ENCODE results near the gene ELMOD1.
"Not testable (repeated sequence)": the region's sequence is repeated elsewhere in the genome, so short reads cannot be mapped to it uniquely, and the experiment has no call there.

ELMOD1 gene

DNA sequence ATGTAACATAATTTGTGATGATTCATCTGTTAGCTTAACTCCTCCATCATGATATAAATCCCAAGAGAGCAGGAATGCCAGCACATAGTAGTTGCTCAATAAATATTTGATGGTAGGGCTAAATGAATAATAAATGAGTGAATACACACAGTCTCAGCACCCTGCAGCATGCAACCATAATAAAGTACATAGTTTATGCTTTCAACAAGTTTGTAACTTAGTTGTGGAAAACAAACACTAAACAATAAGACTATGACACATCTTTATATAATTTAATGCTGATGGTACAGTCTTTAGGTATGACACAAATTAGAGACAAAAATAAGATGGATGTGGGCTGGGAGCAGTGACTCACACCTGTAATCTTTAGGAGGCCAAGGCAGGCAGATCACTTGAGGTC is 29.3 kb upstream of the ELMOD1 start:
- TF ChIP-seq, protein P1, sequence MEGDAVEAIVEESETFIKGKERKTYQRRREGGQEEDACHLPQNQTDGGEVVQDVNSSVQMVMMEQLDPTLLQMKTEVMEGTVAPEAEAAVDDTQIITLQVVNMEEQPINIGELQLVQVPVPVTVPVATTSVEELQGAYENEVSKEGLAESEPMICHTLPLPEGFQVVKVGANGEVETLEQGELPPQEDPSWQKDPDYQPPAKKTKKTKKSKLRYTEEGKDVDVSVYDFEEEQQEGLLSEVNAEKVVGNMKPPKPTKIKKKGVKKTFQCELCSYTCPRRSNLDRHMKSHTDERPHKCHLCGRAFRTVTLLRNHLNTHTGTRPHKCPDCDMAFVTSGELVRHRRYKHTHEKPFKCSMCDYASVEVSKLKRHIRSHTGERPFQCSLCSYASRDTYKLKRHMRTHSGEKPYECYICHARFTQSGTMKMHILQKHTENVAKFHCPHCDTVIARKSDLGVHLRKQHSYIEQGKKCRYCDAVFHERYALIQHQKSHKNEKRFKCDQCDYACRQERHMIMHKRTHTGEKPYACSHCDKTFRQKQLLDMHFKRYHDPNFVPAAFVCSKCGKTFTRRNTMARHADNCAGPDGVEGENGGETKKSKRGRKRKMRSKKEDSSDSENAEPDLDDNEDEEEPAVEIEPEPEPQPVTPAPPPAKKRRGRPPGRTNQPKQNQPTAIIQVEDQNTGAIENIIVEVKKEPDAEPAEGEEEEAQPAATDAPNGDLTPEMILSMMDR (conservative IDR thresholded peaks at IDR 0.05; ENCODE audit: low read depth, low read length) = no peak
- no peak overlapping the region for H3K4me3 ChIP-seq (ENCODE audit: low read depth, low read length)
- DNase-seq (ENCODE audit: low read depth) = peak; percentile 61

DNA sequence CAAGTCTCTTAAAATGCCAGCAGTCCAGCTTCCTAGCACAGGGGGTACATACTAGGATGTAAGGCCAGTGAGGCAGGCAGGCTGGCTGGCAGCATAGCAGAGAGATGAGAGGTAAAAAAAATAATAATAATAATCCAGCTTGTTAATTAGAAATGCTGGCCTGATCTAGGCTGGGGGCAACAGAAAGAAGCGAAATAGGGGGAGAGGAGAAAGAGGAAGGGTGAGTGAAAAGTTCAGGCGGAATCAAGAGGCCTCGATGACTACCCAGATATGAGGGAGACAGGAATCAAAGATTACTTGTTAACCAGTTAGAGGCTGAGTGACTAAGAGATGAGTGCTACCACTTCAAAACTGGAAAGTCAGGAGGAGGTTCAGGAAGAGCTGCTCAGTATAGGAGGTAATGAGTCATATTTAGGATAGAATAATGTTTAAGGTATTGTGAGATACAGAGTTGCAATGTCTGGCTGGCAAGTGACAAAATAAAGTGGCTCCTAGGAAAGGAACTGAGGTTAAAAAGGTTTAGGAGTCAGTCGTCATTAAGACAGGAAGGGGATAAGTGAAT is 28.2 kb upstream of the ELMOD1 start:
- no peak overlapping the region for H3K4me3 ChIP-seq (ENCODE audit: low read depth, low read length)
- DNase-seq (ENCODE audit: low read depth) = peak; percentile 62

DNA sequence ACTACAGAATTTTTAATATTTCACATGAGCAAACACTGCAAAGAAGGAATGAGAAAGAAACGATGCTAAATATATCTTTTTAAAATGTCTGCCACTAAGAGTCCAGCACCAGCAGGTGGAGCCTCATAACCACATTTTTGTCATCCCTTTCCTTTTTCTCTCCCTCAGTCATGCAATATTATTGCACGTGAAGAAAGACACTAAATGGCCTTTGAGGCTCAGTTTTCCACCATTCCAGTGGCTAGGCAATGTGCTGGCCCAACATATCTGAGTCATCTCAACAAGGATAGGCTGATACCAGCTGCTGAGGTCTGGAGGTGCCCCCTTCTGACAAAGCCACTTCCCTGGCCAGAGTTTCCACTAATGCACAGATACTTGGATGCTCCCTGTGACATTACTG is 27.2 kb upstream of the ELMOD1 start:
- no peak overlapping the region for H3K4me3 ChIP-seq (ENCODE audit: low read depth, low read length)
- DNase-seq (ENCODE audit: low read depth) = peak; percentile 75
- TF ChIP-seq, protein P1 (conservative IDR thresholded peaks at IDR 0.05; ENCODE audit: low read depth, low read length) = peak; percentile 76

More for the DNA sequence above, 28.2 kb upstream of the ELMOD1 start:
- TF ChIP-seq, protein P1 (conservative IDR thresholded peaks at IDR 0.05; ENCODE audit: low read depth, low read length) = no peak

DNA sequence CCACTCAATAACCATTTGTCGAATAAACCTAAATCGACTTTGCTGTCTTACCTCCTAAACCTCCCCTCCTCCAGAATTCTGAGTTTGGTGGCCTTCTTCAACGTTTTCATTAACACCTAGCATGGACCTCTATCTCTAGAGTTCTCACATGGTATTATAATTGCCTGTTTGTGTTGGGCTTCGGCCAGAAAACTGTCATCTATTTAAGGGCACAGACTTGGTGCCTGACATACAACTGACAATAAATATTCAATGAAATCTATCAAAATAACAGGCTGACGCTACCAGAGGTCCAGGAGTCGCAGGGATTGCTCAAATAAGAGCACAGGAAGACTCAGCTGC is 26.1 kb upstream of the ELMOD1 start:
- H3K4me3 ChIP-seq (ENCODE audit: low read depth, low read length) = peak overlapping the region; percentile 96
- DNase-seq (ENCODE audit: low read depth) = no peak
- TF ChIP-seq, protein P1 (conservative IDR thresholded peaks at IDR 0.05; ENCODE audit: low read depth, low read length) = no peak

DNA sequence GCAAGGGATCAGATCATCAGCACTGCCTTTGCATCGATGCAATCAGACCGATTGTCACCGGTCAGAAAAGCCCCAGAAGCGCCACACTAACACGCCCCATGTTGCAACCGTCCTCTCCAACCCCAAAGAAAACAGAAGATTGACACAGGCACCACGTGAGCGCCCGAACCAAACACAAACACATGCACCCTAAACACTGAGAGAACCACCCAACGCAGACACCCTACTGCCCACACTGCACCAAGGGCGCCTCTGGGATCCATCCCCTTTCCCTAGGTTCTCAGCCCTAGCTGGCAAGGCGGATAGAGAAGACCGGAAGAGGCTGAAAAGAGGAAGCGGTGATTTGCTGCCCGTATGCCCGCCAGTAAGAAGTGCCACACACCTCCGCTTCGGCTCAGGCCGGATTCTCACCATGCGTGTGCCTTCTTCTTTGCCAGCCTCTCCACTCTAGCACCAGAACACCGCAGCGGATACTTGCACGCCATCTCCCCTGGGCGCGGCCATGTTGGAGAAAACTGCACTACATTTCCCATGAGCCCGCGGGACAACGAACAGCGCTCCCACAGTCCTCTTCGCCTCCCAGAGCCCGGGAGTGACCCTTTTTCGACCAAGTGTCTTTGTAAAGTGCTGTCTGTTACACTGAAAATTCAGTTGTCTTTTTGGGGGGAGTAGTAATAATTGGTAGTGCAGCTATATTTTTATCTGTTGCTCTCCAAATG is 25.6 kb upstream of the ELMOD1 start, which contains the start of gene ALKBH8:
ALKBH8 (minus strand) TSS at position 517 of the 719 bp plus-strand sequence. CDS start 4,842 bp downstream, outside the sequence.
- TF ChIP-seq, protein P1 (conservative IDR thresholded peaks at IDR 0.05; ENCODE audit: low read depth, low read length) = no peak
- DNase-seq (ENCODE audit: low read depth) = peak; percentile 71

DNA sequence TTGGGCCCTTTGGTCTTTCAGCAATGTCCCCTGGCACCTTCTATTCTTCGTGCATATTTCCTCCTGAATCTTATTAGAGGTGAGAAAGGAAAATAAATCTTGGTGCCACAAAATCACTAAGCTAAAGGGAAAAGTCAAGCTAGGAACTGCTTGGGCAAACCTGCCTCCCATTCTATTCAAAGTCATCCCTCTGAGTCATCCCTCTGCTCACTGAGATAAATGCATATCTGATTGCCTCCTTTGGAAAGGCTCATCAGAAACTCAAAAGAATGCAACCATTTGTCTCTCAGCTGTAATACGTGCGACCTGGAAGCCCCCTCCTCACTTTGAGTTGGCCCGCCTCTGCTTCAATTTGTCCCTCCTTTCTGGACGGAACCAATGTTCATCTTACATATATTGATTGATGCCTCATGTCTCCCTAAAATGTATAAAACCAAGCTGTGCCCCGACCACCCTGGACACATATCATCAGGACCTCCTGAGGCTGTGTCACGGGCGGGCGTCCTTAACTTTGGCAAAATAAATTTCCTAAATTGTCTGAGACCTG is 24.9 kb upstream of the ELMOD1 start:
- H3K4me3 ChIP-seq (ENCODE audit: low read depth, low read length) = peak overlapping the region; percentile 96
- DNase-seq (ENCODE audit: low read depth) = not testable (repeated sequence)

More for the DNA sequence above, 25.6 kb upstream of the ELMOD1 start, which contains the start of gene ALKBH8:
- peak within 1 kb of the TSS; percentile 96 for H3K4me3 ChIP-seq (ENCODE audit: low read depth, low read length)

DNA sequence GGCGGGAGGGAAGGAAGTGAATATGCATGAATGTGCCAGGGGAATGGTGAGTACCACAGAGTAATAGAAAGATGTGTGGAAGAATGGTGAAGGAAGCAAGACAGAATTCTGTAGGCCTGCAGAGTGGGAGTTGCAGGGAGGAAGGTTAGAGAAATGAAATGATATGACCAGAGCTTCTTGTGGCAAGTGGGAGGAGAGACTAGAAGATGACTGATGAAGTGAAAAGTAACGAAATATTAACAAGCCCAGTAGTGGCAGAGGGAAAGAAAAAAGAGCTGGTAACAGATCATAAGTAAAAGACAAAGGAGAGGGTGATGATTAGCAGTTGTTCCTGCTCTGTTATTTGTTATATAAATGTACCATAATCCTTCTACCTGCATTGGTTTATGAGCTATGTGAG is 24.4 kb upstream of the ELMOD1 start:
- no peak overlapping the region for H3K4me3 ChIP-seq (ENCODE audit: low read depth, low read length)
- TF ChIP-seq, protein P1 (conservative IDR thresholded peaks at IDR 0.05; ENCODE audit: low read depth, low read length) = no peak
- DNase-seq (ENCODE audit: low read depth) = no peak

All from choroid plexus epithelial cell (primary cell).